Measurements from ENCODE around the gene FGD2. TPM values are rescaled to one million over a fixed set of nuclear protein-coding genes. Genes with fewer than 3 reads are reported as not detected.
A peak's percentile ranks its signal among the peaks of the same experiment; 100 is the strongest.

Gene FGD2
- total and polyA plus RNA-seq, 7 donors: 3.7 to 40.8 (median 20.1) TPM

- DNase-seq: peak; percentile 58
- Histone ChIP-seq H3K36me3 (no peaks in the 10 kb centered on the region), H3K9me3 (no peaks in the 10 kb centered on the region), H3K27me3 (no peaks in the 10 kb centered on the region), H3K4me1 (peaks cover 0 to 22% (median 9%) of the 10 kb centered on the region in 4 donors), H3K27ac (no peak overlapping the region), H3K4me3 (no peak overlapping the region)
- intact Hi-C loops (cut with DNase I): no loop called here
- TF ChIP-seq EP300 (IDR thresholded peaks at IDR 0.05): no peak
- WGBS, 2 donors: 86 to 87% methylated on average over 5 of the region's 5 CpGs
Measured at GRCh38 chr6:37047346-37047688, 41.9 kb downstream of the FGD2 start.

DNA sequence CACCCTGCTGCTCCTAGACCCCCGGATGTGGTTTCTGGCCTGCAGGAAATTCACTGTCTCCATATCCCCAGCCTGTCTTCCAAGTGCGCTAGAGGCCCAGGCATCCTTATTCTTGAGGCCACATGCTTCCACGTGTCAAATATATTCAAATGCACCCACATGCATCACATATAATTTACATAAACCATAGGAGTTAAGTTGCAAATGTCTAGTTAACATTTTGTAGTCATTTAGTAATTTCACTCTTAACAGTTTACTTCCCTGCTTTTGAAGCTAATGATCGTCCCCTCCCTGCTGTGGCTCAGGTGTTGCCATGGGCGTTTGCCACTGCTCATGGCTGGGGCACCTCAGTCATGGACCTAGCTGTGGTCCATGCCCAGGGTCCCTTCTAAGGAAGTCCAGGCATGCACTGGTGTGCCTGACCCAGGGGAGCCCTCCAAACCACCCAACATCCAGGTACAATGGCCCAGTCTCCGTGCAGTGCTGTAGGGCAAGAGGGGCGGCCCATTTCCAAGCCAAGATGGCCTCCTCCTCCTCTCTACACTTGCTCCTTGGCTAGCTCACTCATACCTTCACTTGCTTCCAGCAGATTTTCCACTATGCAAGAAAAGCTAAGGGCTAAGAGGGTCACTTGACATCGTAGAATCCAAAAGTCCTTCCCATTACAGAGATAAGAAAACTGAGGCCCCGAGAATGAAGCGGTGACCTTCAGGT lies 42.4 kb downstream of the FGD2 start:
- peaks cover 0 to 23% (median 9%) of the 10 kb centered on the region in 4 donors for H3K4me1 ChIP-seq
- H3K27ac ChIP-seq: no peak overlapping the region
- TF ChIP-seq POLR2A (IDR thresholded peaks at IDR 0.05): no peak
- no peak for TF ChIP-seq EP300 (IDR thresholded peaks at IDR 0.05)
- no peak for TF ChIP-seq POLR2AphosphoS5 (IDR thresholded peaks at IDR 0.05)
- TF ChIP-seq, protein P1, sequence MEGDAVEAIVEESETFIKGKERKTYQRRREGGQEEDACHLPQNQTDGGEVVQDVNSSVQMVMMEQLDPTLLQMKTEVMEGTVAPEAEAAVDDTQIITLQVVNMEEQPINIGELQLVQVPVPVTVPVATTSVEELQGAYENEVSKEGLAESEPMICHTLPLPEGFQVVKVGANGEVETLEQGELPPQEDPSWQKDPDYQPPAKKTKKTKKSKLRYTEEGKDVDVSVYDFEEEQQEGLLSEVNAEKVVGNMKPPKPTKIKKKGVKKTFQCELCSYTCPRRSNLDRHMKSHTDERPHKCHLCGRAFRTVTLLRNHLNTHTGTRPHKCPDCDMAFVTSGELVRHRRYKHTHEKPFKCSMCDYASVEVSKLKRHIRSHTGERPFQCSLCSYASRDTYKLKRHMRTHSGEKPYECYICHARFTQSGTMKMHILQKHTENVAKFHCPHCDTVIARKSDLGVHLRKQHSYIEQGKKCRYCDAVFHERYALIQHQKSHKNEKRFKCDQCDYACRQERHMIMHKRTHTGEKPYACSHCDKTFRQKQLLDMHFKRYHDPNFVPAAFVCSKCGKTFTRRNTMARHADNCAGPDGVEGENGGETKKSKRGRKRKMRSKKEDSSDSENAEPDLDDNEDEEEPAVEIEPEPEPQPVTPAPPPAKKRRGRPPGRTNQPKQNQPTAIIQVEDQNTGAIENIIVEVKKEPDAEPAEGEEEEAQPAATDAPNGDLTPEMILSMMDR (IDR thresholded peaks at IDR 0.05): no peak
- DNase-seq: peak; percentile 30
- no peaks in the 10 kb centered on the region for H3K9me3 ChIP-seq
- WGBS, 2 donors: 81 to 86% methylated on average over 10 of the region's 10 CpGs
- H3K27me3 ChIP-seq: no peaks in the 10 kb centered on the region
- H3K4me3 ChIP-seq: no peak overlapping the region
- intact Hi-C loops (cut with DNase I): no loop called here
- no peaks in the 10 kb centered on the region for H3K36me3 ChIP-seq

DNA sequence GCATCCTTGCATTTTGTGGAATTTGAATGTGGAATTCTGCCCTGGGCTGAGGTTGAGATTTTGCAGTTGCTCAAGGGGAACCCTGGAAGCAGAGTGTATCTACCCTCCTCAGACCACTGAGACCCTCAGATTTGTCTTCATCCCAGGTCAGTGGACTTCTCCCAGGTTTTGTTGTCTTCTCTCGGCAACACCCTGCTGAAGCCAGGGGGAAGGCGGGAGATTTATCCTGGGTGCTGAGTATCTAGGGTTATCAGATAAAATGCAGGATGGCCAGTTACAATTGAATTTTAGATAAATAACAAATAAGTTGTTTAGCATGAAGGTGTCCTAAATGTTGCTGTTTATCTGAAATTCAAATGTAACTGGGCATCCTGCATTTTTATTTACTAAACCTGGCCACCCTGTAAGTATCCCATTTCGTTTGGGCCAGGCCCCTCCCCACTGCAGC lies 43.0 kb downstream of the FGD2 start:
- no peaks in the 10 kb centered on the region for H3K27me3 ChIP-seq
- no peaks in the 10 kb centered on the region for H3K36me3 ChIP-seq
- peaks cover 0 to 23% (median 9%) of the 10 kb centered on the region in 4 donors for H3K4me1 ChIP-seq
- no peak for TF ChIP-seq POLR2AphosphoS5 (IDR thresholded peaks at IDR 0.05)
- TF ChIP-seq, protein P1 (IDR thresholded peaks at IDR 0.05): no peak
- TF ChIP-seq EP300 (IDR thresholded peaks at IDR 0.05): no peak
- no peak for TF ChIP-seq POLR2A (IDR thresholded peaks at IDR 0.05)
- DNase-seq: no peak
- H3K27ac ChIP-seq: no peak overlapping the region
- H3K4me3 ChIP-seq: no peak overlapping the region
- intact Hi-C loops (cut with DNase I): no loop called here
- no peaks in the 10 kb centered on the region for H3K9me3 ChIP-seq
- WGBS, 2 donors: 59 to 65% methylated on average over 3 of the region's 3 CpGs

GRCh38 chr6:37048851-37049757 lies 43.6 kb downstream of the FGD2 start:
- Histone ChIP-seq H3K9me3 (no peaks in the 10 kb centered on the region), H3K27me3 (no peaks in the 10 kb centered on the region), H3K4me3 (no peak overlapping the region), H3K27ac (peak overlapping the region in 2 of 4 donors; percentile 51 to 57), H3K36me3 (no peaks in the 10 kb centered on the region), H3K4me1 (peaks cover 0 to 23% (median 9%) of the 10 kb centered on the region in 4 donors)
- TF ChIP-seq POLR2AphosphoS5 (IDR thresholded peaks at IDR 0.05) (peak in 1 of 4 donors; percentile 47), POLR2A (IDR thresholded peaks at IDR 0.05) (no peak), EP300 (IDR thresholded peaks at IDR 0.05) (no peak)
- 57 to 75% methylated on average over 19 of the region's 19 CpGs for WGBS, 2 donors
- intact Hi-C loops (cut with DNase I): no loop called here
- DNase-seq: peak; percentile 73

- Histone ChIP-seq H3K9me3 (no peaks in the 10 kb centered on the region), H3K36me3 (no peaks in the 10 kb centered on the region), H3K27me3 (no peaks in the 10 kb centered on the region), H3K4me3 (no peak overlapping the region), H3K4me1 (peaks cover 0 to 23% (median 9%) of the 10 kb centered on the region in 4 donors), H3K27ac (peak overlapping the region in 2 of 4 donors; percentile 20 to 51)
- intact Hi-C loops (cut with DNase I): loop anchor here (2.0 kb wide), 1 partner anchor 163 kb away; no protein-coding TSS in a partner anchor
- 80 to 81% methylated on average over 3 of the region's 3 CpGs for WGBS, 2 donors
- TF ChIP-seq EP300 (IDR thresholded peaks at IDR 0.05) (no peak), POLR2AphosphoS5 (IDR thresholded peaks at IDR 0.05) (no peak), POLR2A (IDR thresholded peaks at IDR 0.05) (no peak)
- TF ChIP-seq, protein P1 (IDR thresholded peaks at IDR 0.05): no peak
- DNase-seq: peak; percentile 56
Measured at GRCh38 chr6:37049758-37050044, 44.2 kb downstream of the FGD2 start.
